Hepatocyte (in vitro differentiated cells): ENCODE results near the gene OGDH.

Experiments used
- EZH2 ChIP-seq: fragments of 200-600 bp; sonication (generic); IDR thresholded peaks from 2 replicates; pipeline ENCODE4 v1.6.1; 2016; ENCODE audit warnings: antibody characterized with exemption, mild to moderate bottlenecking, borderline replicate concordance
- EZH2phosphoT487 ChIP-seq: fragments of 200-600 bp; sonication (generic); IDR thresholded peaks from one replicate; pipeline ENCODE4 v1.6.1; 2018; ENCODE audit warnings: antibody characterized with exemption, mild to moderate bottlenecking, low read depth, moderate library complexity; ENCODE audit not compliant: unreplicated experiment, severe bottlenecking
- TF ChIP-seq, protein P1 (sequence below): fragments of 200-600 bp; sonication (generic); IDR thresholded peaks from 2 replicates; pipeline ENCODE4 v1.5.1; 2016; ENCODE audit warnings: antibody characterized with exemption, mild to moderate bottlenecking; ENCODE audit not compliant: poor library complexity

DNA sequence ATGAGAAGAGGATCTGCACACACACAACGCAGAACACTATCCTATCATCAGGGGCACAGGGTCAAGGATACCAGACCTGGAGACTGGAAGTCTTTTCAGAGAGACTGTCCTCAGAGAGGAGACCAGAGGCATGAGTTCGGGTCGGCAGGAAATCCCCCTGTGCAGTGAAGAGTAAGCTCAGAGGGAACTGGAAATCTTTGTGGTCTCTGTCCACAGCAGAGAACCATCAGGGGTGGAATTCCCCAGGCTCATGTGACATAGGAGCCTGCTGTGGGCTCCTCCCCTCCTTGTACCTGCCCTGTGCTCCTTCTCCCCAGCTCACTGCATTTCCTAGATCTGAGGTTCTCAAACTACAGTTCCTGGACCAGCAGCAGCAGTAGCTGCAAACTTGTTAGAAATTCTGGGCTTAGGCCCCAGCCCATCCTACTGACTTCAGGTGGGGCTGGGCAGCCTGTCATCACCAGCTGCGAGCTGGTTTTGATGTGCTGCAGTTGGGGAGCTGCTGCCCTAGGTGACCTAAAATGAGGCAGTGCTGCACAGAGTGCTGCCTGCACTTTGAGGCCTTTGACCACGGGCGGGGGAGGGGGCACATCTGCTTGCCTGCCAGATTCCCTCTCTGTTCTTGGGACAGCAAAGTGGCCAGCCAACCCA is 144.6 kb downstream of the OGDH start:
- TF ChIP-seq, protein P1, sequence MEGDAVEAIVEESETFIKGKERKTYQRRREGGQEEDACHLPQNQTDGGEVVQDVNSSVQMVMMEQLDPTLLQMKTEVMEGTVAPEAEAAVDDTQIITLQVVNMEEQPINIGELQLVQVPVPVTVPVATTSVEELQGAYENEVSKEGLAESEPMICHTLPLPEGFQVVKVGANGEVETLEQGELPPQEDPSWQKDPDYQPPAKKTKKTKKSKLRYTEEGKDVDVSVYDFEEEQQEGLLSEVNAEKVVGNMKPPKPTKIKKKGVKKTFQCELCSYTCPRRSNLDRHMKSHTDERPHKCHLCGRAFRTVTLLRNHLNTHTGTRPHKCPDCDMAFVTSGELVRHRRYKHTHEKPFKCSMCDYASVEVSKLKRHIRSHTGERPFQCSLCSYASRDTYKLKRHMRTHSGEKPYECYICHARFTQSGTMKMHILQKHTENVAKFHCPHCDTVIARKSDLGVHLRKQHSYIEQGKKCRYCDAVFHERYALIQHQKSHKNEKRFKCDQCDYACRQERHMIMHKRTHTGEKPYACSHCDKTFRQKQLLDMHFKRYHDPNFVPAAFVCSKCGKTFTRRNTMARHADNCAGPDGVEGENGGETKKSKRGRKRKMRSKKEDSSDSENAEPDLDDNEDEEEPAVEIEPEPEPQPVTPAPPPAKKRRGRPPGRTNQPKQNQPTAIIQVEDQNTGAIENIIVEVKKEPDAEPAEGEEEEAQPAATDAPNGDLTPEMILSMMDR: no peak
- TF ChIP-seq EZH2 (no peak), EZH2phosphoT487 (no peak)
